OCI-LY3 (cell line): ENCODE measurements around the gene GPRIN2.

Source experiments
- EZH2phosphoT487 ChIP-seq: fragments of 200-600 bp; shearing (Covaris generic); IDR thresholded peaks from 2 replicates; pipeline ENCODE4 v1.6.1; 2018; ENCODE audit warnings: antibody characterized with exemption, mixed run types, low read depth
- TF ChIP-seq, protein P1 (sequence below): fragments of 200-600, 300-600 bp; sonication (generic); IDR thresholded peaks from 2 replicates; pipeline ENCODE4 v1.5.1; 2014; ENCODE audit warnings: antibody characterized with exemption, low read length, low read depth

DNA sequence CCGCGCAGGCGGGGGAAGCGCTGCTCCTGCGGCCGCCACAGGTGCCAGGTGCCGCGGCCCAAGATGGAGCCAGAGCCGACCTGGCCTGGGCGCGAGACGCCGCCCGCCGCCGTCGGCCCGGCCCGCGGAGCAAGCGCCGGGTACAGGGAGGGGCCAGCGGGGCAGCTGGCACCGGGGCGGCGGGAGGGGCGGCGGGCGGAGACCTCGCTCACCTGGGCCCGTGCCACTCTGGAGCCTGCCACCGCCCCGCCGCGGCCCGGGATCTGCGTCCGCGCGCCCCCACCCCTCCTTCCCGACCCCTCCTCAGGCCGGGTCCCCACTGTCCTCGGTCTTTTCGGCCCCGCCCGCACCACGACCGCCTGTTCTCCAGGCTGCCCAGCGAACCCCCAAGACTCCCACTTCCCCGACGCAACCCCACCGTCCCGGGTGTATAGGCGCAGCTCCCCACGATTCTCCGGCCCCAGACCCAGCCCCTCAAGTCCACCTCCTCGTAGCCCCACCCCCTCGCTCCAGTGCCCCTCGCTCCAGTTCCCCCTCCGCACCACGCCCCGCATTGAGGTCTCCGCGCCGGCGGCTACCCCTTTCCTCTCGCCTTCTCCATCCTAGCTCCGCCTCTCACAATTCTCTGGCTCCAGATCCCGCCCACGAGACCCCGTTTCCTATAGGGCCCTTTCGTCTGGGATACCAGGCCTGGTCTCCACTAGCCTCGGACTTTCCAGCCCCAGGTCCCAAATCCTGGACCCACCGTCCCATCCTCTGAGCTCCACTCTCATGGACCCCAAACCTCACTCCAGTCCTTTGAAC is at the start of gene GPRIN2:
- TF ChIP-seq, protein P1, sequence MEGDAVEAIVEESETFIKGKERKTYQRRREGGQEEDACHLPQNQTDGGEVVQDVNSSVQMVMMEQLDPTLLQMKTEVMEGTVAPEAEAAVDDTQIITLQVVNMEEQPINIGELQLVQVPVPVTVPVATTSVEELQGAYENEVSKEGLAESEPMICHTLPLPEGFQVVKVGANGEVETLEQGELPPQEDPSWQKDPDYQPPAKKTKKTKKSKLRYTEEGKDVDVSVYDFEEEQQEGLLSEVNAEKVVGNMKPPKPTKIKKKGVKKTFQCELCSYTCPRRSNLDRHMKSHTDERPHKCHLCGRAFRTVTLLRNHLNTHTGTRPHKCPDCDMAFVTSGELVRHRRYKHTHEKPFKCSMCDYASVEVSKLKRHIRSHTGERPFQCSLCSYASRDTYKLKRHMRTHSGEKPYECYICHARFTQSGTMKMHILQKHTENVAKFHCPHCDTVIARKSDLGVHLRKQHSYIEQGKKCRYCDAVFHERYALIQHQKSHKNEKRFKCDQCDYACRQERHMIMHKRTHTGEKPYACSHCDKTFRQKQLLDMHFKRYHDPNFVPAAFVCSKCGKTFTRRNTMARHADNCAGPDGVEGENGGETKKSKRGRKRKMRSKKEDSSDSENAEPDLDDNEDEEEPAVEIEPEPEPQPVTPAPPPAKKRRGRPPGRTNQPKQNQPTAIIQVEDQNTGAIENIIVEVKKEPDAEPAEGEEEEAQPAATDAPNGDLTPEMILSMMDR: no peak
- no peak for TF ChIP-seq EZH2phosphoT487
